ENCODE results near the gene KLF6.
A peak's percentile ranks its signal among the peaks of the same experiment; 100 is the strongest.

KLF6 gene

GRCh38 chr10:3812141-3812540 lies 27.1 kb upstream of the KLF6 start:
- no peak overlapping the region for H3K4me3 ChIP-seq (ENCODE audit: low read depth, low read length)
- no peak for TF ChIP-seq CTCF (IDR thresholded peaks at IDR 0.05; ENCODE audit: low read depth, low read length, missing control alignments)
- DNase-seq (ENCODE audit: low read depth): no peak

- DNase-seq (ENCODE audit: low read depth): peak; percentile 60
- peak overlapping the region; percentile 22; the same call in 1 of the 2 replicates for H3K4me3 ChIP-seq (ENCODE audit: low read depth, low read length)
- no peak for TF ChIP-seq CTCF (IDR thresholded peaks at IDR 0.05; ENCODE audit: low read depth, low read length, missing control alignments)
Observed at GRCh38 chr10:3811291-3811870, 26.4 kb upstream of the KLF6 start.

- no peak for TF ChIP-seq CTCF (IDR thresholded peaks at IDR 0.05; ENCODE audit: low read depth, low read length, missing control alignments)
- H3K4me3 ChIP-seq (ENCODE audit: low read depth, low read length): no peak overlapping the region
- DNase-seq (ENCODE audit: low read depth): no peak
Observed at GRCh38 chr10:3808689-3809199, 23.7 kb upstream of the KLF6 start.

GRCh38 chr10:3807928-3808496 lies 23.0 kb upstream of the KLF6 start:
- H3K4me3 ChIP-seq (ENCODE audit: low read depth, low read length): no peak overlapping the region
- no peak for DNase-seq (ENCODE audit: low read depth)
- no peak for TF ChIP-seq CTCF (IDR thresholded peaks at IDR 0.05; ENCODE audit: low read depth, low read length, missing control alignments)

GRCh38 chr10:3807211-3807927 lies 22.4 kb upstream of the KLF6 start:
- H3K4me3 ChIP-seq (ENCODE audit: low read depth, low read length): no peak overlapping the region
- no peak for DNase-seq (ENCODE audit: low read depth)

GRCh38 chr10:3806603-3807002 lies 21.6 kb upstream of the KLF6 start:
- TF ChIP-seq CTCF (IDR thresholded peaks at IDR 0.05; ENCODE audit: low read depth, low read length, missing control alignments): no peak
- no peak for DNase-seq (ENCODE audit: low read depth)
- H3K4me3 ChIP-seq (ENCODE audit: low read depth, low read length): no peak overlapping the region

More at GRCh38 chr10:3807211-3807927, 22.4 kb upstream of the KLF6 start:
- TF ChIP-seq CTCF (IDR thresholded peaks at IDR 0.05; ENCODE audit: low read depth, low read length, missing control alignments): no peak

All from GM12864 (cell line).